Mesenchymal stem cell (in vitro differentiated cells and primary cell): ENCODE measurements around the gene DNAJA3. TPM values are rescaled to one million over a fixed set of nuclear protein-coding genes. Genes with fewer than 3 reads are reported as not detected.

Experiments
- DNase-seq: peaks from one replicate; pipeline ENCODE4 v3.0.0-alpha.2; 2013
- H2AFZ ChIP-seq: one replicate; pipeline ENCODE4 v1.6.1; 2013; ENCODE audit warnings: low read depth, mild to moderate bottlenecking, control low read depth, inconsistent platforms, low read length, moderate library complexity
- H2AK5ac ChIP-seq: 2 replicates; pipeline ENCODE4 v1.6.1; 2013; ENCODE audit warnings: low read length, moderate library complexity, mild to moderate bottlenecking, inconsistent platforms; ENCODE audit not compliant: severe bottlenecking
- H2BK120ac ChIP-seq: one replicate; pipeline ENCODE4 v1.6.1; 2013; ENCODE audit warnings: low read depth, mild to moderate bottlenecking, inconsistent platforms, low read length, moderate library complexity
- H2BK12ac ChIP-seq, 2 experiments: one replicate each; pipeline ENCODE4 v1.6.1; 2013; ENCODE audit warnings: inconsistent platforms in 2 of 2, low read length in 2 of 2, mild to moderate bottlenecking in 2 of 2, moderate library complexity in 2 of 2, control low read depth in 1 of 2
- H2BK15ac ChIP-seq: one replicate; pipeline ENCODE4 v1.6.1; 2013; ENCODE audit warnings: mild to moderate bottlenecking, low read depth, inconsistent platforms; ENCODE audit not compliant: poor library complexity, severe bottlenecking
- H2BK5ac ChIP-seq: 2 replicates; pipeline ENCODE4 v1.6.1; 2013; ENCODE audit warnings: low read depth, mild to moderate bottlenecking, low read length, control low read depth, inconsistent platforms; ENCODE audit not compliant: poor library complexity, severe bottlenecking
- H3K14ac ChIP-seq, 2 experiments: one replicate each; pipeline ENCODE4 v1.6.1; 2013; ENCODE audit warnings: inconsistent platforms in 2 of 2, low read length in 2 of 2, control low read depth in 1 of 2, mild to moderate bottlenecking in 1 of 2, moderate library complexity in 1 of 2
- H3K18ac ChIP-seq, 2 experiments: one replicate each; pipeline ENCODE4 v1.6.1; 2013; ENCODE audit warnings: inconsistent platforms in 2 of 2, low read length in 2 of 2, control low read depth in 1 of 2, low read depth in 1 of 2, mild to moderate bottlenecking in 1 of 2
- H3K23ac ChIP-seq, 2 experiments: one replicate each; pipeline ENCODE4 v1.6.1; 2013; ENCODE audit warnings: inconsistent platforms in 2 of 2, low read length in 2 of 2, mild to moderate bottlenecking in 2 of 2, moderate library complexity in 2 of 2, control low read depth in 1 of 2
- H3K27ac ChIP-seq: 2 replicates; pipeline ENCODE4 v1.5.1; 2013; ENCODE audit warnings: mild to moderate bottlenecking, moderate library complexity, low read length, control low read depth, inconsistent platforms; ENCODE audit not compliant: poor library complexity, severe bottlenecking
- H3K27me3 ChIP-seq, 2 experiments: 2 replicates each; pipeline versions ENCODE4 v1.6.1 to v1.7.0; 2013; ENCODE audit warnings: low read length in 2 of 2, mild to moderate bottlenecking in 2 of 2, moderate library complexity in 2 of 2, control low read depth in 1 of 2, inconsistent platforms in 1 of 2; ENCODE audit not compliant: control insufficient read depth in 1 of 2, insufficient read depth in 1 of 2
- H3K36me3 ChIP-seq, 2 experiments: 2 replicates each; pipeline versions ENCODE4 v1.6.1 to v1.7.0; 2013; ENCODE audit warnings: low read length in 2 of 2, control low read depth in 1 of 2, inconsistent platforms in 1 of 2, low read depth in 1 of 2, mild to moderate bottlenecking in 1 of 2; ENCODE audit not compliant: insufficient read depth in 2 of 2, control insufficient read depth in 1 of 2
- H3K4ac ChIP-seq, 2 experiments: one replicate each; pipeline ENCODE4 v1.6.1; 2013; ENCODE audit warnings: inconsistent platforms in 2 of 2, low read length in 2 of 2, mild to moderate bottlenecking in 2 of 2, moderate library complexity in 2 of 2, control low read depth in 1 of 2, low read depth in 1 of 2
- H3K4me1 ChIP-seq: 2 replicates; pipeline ENCODE4 v1.6.1; 2013; ENCODE audit warnings: low read depth, low read length, control low read depth; ENCODE audit not compliant: control insufficient read depth, insufficient read depth
- H3K4me2 ChIP-seq: 2 replicates; pipeline ENCODE4 v1.6.1; 2013; ENCODE audit warnings: low read length, mild to moderate bottlenecking, inconsistent platforms; ENCODE audit not compliant: poor library complexity, severe bottlenecking
- H3K4me3 ChIP-seq, 2 experiments: 2 replicates each; pipeline versions ENCODE4 v1.5.1 to v1.7.0; 2013; ENCODE audit warnings: low read length in 2 of 2, mild to moderate bottlenecking in 2 of 2, control low read depth in 1 of 2, low read depth in 1 of 2; ENCODE audit not compliant: insufficient read depth in 1 of 2
- H3K79me1 ChIP-seq: replicated peaks from 2 replicates; pipeline ENCODE4 v1.6.1; 2013; ENCODE audit warnings: mild to moderate bottlenecking, control low read depth, low read length, inconsistent platforms; ENCODE audit not compliant: poor library complexity, severe bottlenecking
- H3K9ac ChIP-seq: 2 replicates; pipeline ENCODE4 v1.7.0; 2013; ENCODE audit warnings: mild to moderate bottlenecking, low read length, moderate library complexity
- H3K9me3 ChIP-seq: 2 replicates; pipeline ENCODE4 v1.7.0; 2013; ENCODE audit warnings: mild to moderate bottlenecking, low read length; ENCODE audit not compliant: control insufficient read depth
- H4K8ac ChIP-seq: one replicate; pipeline ENCODE4 v1.6.1; 2013; ENCODE audit warnings: inconsistent platforms, mild to moderate bottlenecking, low read length, moderate library complexity
- H4K91ac ChIP-seq: one replicate; pipeline ENCODE4 v1.6.1; 2013; ENCODE audit warnings: mild to moderate bottlenecking, low read length, inconsistent platforms
- WGBS: methylation state at CpG from one replicate; pipeline ENCODE4 v1.1.7; 2013; ENCODE audit warnings: mixed read lengths; 5-methylcytosine and 5-hydroxymethylcytosine counted together
- polyA plus RNA-seq, 2 experiments: library from polyadenylated mRNA; stranded (reverse); fragments of 200-250 nt; gene quantifications; one replicate each; pipeline ENCODE4 v1.2.3, GENCODE V29; 2013

DNAJA3 gene
- 27.3 TPM for polyA plus RNA-seq (2013, experiment 1 of 2)
- polyA plus RNA-seq (2013, experiment 2 of 2), result 27.3 TPM

DNA sequence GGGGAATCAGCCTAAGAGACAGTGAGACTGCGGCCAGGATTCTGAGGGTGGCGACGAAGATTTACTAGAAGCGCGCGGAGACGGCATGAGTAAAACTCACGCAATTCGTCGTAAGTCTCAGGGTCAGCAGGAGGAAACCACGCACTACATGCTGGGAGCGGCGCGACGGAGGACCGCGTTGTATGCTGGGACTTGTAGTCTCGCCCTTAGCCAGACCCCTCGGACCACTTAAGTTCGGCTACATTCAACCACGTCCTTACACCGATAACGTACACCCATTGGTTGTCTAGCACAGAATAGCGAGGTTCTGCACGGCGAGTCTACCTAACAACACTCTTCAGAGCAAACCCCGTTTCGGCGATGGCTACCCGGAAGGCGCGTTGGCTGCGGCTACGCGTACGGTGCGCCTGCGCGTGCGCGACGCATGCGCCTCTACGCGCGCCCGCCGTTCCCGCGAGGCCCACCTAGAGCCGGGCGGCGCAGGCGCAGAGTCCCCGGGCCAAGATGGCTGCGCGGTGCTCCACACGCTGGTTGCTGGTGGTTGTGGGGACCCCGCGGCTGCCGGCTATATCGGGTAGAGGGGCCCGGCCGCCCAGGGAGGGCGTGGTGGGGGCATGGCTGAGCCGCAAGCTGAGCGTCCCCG is at the start of gene DNAJA3:
TSS of gene DNAJA3 (plus strand) at position 491 of the 643 bp plus-strand sequence. CDS start at position 505, 14 bp downstream.
- Histone ChIP-seq H3K4me3 (peak within 1 kb of the TSS; percentile 80 to 86), H3K36me3 (peaks cover 6 to 9% of the 10 kb centered on the region in 2 experiments), H2BK5ac (peak within 1 kb of the TSS; percentile 90), H3K4me2 (peak within 1 kb of the TSS; percentile 69), H3K27ac (peak within 1 kb of the TSS; percentile 99), H2BK15ac (no peak within 1 kb of the TSS), H3K4ac (peak within 1 kb of the TSS; percentile 85 to 93), H2AFZ (peak within 1 kb of the TSS; percentile 83), H3K4me1 (peaks cover 6% of the 10 kb centered on the region), H2BK120ac (peak within 1 kb of the TSS; percentile 74), H3K27me3 (no peaks in the 10 kb centered on the region), H2AK5ac (no peak within 1 kb of the TSS), H3K79me1 (peaks cover 8% of the 10 kb centered on the region), H4K91ac (peak within 1 kb of the TSS; percentile 99), H3K14ac (peak within 1 kb of the TSS in 1 of 2 experiments; percentile 76), H3K23ac (peak within 1 kb of the TSS in 1 of 2 experiments; percentile 54), H3K9ac (peak within 1 kb of the TSS; percentile 94), H3K18ac (peak within 1 kb of the TSS; percentile 97), H2BK12ac (peak within 1 kb of the TSS; percentile 40 to 59), H3K9me3 (no peaks in the 10 kb centered on the region), H4K8ac (peak within 1 kb of the TSS; percentile 99)
- peak; percentile 98 for DNase-seq
- WGBS, result under 1% methylated on average over 68 of the region's 68 CpGs

DNA sequence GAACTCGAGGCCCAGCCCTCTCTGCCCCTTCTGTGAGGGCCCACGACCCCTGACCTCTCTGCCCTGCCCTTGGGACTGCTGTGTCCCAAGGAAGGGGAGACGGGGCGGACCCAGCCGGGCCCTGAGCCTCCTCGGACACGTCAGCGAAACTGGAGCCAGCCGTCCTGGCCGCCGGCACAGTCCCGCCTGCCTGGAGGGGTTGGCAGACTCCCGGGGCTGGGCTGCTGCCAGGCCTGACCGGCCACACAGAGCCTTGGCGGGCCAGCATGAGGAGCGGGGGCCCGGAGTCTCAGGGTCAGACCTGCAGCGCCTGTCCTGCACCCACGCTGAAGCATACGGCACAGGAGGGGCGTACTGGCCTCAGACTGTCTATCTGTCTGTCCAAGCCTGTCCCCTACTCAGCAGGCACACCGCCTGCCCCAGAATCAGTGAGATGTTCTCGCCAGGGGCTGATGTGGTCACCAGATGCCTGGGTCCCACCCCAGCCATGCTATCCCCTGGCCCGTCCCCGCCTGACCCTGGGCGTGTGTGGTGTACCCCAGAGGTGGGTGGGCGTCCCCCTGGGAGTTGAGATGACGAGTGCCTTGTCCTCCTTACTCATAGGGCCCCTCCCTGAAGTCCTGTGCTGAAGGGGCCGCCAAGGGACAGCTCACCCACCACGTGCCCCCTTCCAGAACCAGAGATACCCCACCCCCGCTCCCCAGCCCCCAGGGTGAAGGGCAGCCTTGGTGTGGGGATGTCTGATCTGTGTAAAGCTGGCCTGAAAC is 49.4 kb upstream of the DNAJA3 start:
- Histone ChIP-seq H3K9ac (peak overlapping the region; percentile 86), H3K23ac (peak overlapping the region in 1 of 2 experiments; percentile 5), H3K4ac (peak overlapping the region in 1 of 2 experiments; percentile 27), H4K91ac (peak overlapping the region; percentile 46), H3K4me2 (peak overlapping the region; percentile 11), H3K79me1 (peaks cover 19% of the 10 kb centered on the region), H2AFZ (no peak overlapping the region), H3K27ac (no peak overlapping the region), H2BK120ac (no peak overlapping the region), H4K8ac (peak overlapping the region; percentile 73), H3K4me1 (peaks cover 85% of the 10 kb centered on the region), H3K14ac (peak overlapping the region in 1 of 2 experiments; percentile 88), H2BK15ac (peak overlapping the region; percentile 40), H2BK5ac (no peak overlapping the region), H3K9me3 (no peaks in the 10 kb centered on the region), H2BK12ac (peak overlapping the region in 1 of 2 experiments; percentile 4), H3K4me3 (peak overlapping the region in 1 of 2 experiments; percentile 70), H3K36me3 (peaks cover 32 to 47% of the 10 kb centered on the region in 2 experiments), H2AK5ac (peak overlapping the region; percentile 37), H3K27me3 (no peaks in the 10 kb centered on the region), H3K18ac (peak overlapping the region; percentile 54 to 88)
- 65% methylated on average over 28 of the region's 31 CpGs for WGBS
- no peak for DNase-seq

DNA sequence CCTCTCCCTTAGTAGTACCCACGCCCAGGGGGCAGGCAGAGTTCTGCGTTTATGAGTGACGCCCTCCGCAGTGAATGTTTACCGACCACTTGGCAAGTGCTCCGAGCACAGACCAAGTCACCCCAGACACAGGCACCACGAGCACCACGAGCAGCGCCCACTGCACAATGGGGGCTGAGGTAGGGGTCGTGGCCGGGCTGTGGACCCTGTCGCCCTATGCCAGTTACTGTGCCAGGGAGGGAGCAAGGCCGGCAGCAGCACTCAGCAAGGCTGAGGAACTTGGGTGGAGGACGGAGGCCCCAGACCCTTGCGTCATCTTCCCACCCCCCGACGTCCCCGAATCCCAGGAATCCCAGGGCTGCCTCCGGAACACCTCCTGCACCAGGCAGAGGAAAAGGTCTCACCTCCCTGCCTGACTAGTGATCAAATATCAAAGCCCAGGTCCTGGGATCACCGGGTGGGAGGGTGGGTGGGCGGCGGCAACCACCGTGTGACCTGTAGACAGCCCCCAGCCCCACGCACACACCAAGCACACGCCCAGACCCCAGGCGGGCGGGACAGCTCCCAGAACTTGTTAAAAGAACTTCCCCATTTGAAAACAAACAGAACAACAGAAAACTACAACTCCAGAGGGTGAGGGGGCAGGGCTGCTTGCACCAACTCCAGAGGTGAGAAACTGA is 48.6 kb upstream of the DNAJA3 start:
- Histone ChIP-seq H3K4me2 (no peak overlapping the region), H3K4ac (peak overlapping the region in 1 of 2 experiments; percentile 73)
- 60% methylated on average over 27 of the region's 27 CpGs for WGBS

More for the DNA sequence above, 48.6 kb upstream of the DNAJA3 start:
- H2AFZ ChIP-seq, result no peak overlapping the region
- peak overlapping the region; percentile 46 for H4K91ac ChIP-seq
- H4K8ac ChIP-seq, result peak overlapping the region; percentile 73
- H2AK5ac ChIP-seq, result peak overlapping the region; percentile 61
- no peaks in the 10 kb centered on the region for H3K27me3 ChIP-seq
- H3K18ac ChIP-seq, result peak overlapping the region in 1 of 2 experiments; percentile 6
- H3K36me3 ChIP-seq, result peaks cover 39 to 54% of the 10 kb centered on the region in 2 experiments
- no peak overlapping the region for H2BK5ac ChIP-seq
- H2BK12ac ChIP-seq, result peak overlapping the region in 1 of 2 experiments; percentile 51
- H3K9me3 ChIP-seq, result no peaks in the 10 kb centered on the region
- no peak overlapping the region for H3K23ac ChIP-seq
- peak overlapping the region in 1 of 2 experiments; percentile 70 for H3K4me3 ChIP-seq
- H2BK120ac ChIP-seq, result no peak overlapping the region
- H3K9ac ChIP-seq, result peak overlapping the region; percentile 86
- peak overlapping the region in 1 of 2 experiments; percentile 68 for H3K14ac ChIP-seq
- H3K79me1 ChIP-seq, result peaks cover 26% of the 10 kb centered on the region
- DNase-seq, result no peak
- H2BK15ac ChIP-seq, result no peak overlapping the region
- H3K27ac ChIP-seq, result no peak overlapping the region
- H3K4me1 ChIP-seq, result peaks cover 90% of the 10 kb centered on the region
